Loucy (cell line): Measurements from ENCODE around the gene NOP16.

ENCODE experiments used
- CTCF ChIP-seq: fragments of 200-600 bp; sonication (generic); conservative IDR thresholded peaks from 2 replicates; pipeline ENCODE4 v1.5.1; 2014; ENCODE audit warnings: mild to moderate bottlenecking, antibody characterized with exemption, low read length
- EZH2phosphoT487 ChIP-seq: fragments of 200-600 bp; IDR thresholded peaks from 2 replicates; pipeline ENCODE4 v1.6.1; 2018; ENCODE audit warnings: antibody characterized with exemption, mild to moderate bottlenecking, moderate library complexity, borderline replicate concordance

DNA sequence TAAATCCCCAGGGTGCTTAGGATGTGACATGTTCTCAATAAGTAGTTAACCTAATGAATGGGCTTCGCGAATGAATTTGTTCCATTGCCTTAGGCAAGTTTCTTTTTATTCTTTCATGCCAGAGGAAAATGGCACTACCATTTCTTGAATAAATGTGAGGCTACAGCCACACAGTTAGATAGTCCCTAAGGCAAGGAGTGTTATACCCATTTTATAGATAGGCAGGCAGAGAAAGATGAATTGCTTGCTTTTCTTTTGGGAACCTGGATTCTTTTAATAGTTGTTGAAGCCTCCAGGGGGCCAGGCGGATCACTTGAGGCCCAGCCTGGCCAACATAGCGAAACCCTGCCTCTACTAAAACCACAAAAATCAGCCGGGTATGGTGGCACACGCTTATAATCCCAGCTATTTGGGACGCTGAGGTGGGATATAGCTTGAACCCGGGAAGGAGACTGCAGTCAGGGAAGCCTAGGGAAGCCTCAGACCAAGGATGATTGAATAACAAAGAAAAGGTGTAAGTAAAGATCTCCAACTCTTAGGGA is 943 bp downstream of the NOP16 start:
- TF ChIP-seq CTCF (no peak), EZH2phosphoT487 (no peak)
